ENCODE data around the gene MACROH2A2. TPM values are rescaled to one million over a fixed set of nuclear protein-coding genes. Genes with fewer than 3 reads are reported as not detected.
A peak's percentile ranks its signal among the peaks of the same experiment; 100 is the strongest.

Gene MACROH2A2
- total RNA-seq, 2 donors from 2014 or later: 177 to 187 TPM

GRCh38 chr10:70032667-70033289, 19.9 kb upstream of the MACROH2A2 start:
- peaks cover 24% of the 10 kb centered on the region for H3K4me1 Mint-ChIP-seq
- Histone ChIP-seq H3K4me3 (ENCODE audit: low read length) (no peak overlapping the region), H3K4me1 (ENCODE audit: control insufficient read depth, insufficient read depth, low read length) (peaks cover 2% of the 10 kb centered on the region), H3K27me3 (ENCODE audit: control insufficient read depth, insufficient read depth, low read length, poor library complexity, severe bottlenecking) (no peaks in the 10 kb centered on the region), H3K36me3 (ENCODE audit: control insufficient read depth, insufficient read depth, low read length) (no peaks in the 10 kb centered on the region), H3K9me3 (ENCODE audit: control insufficient read depth, low read length) (peaks cover 24% of the 10 kb centered on the region), H3K27ac (ENCODE audit: low read depth, low read length) (no peak overlapping the region), H3K9ac (ENCODE audit: extremely low read depth, low read length, poor library complexity, severe bottlenecking) (no peak overlapping the region)
- peaks cover 19% of the 10 kb centered on the region for H3K9me3 Mint-ChIP-seq
- peak overlapping the region; percentile 70 for H3K27ac Mint-ChIP-seq
- 59 to 100% methylated on average over 2 to 4 of the region's 5 CpGs for WGBS, 2 experiments (ENCODE audit: insufficient coverage in 1 of 2, insufficient read length in 1 of 2)
- peaks cover 2% of the 10 kb centered on the region for H3K36me3 Mint-ChIP-seq (ENCODE audit: low read depth)
- no peak for TF ChIP-seq CTCF (conservative IDR thresholded peaks at IDR 0.05)
- no peak for DNase-seq
- no peak overlapping the region for H3K4me3 Mint-ChIP-seq
- H3K27me3 Mint-ChIP-seq (ENCODE audit: insufficient read depth): peaks cover 3% of the 10 kb centered on the region

- no peak overlapping the region for H3K4me3 Mint-ChIP-seq
- peaks cover 30% of the 10 kb centered on the region for H3K9me3 Mint-ChIP-seq
- peaks cover 3% of the 10 kb centered on the region for H3K27me3 Mint-ChIP-seq (ENCODE audit: insufficient read depth)
- no peaks in the 10 kb centered on the region for H3K27me3 ChIP-seq (ENCODE audit: control insufficient read depth, insufficient read depth, low read length, poor library complexity, severe bottlenecking)
- H3K36me3 ChIP-seq (ENCODE audit: control insufficient read depth, insufficient read depth, low read length): no peaks in the 10 kb centered on the region
- H3K27ac ChIP-seq (ENCODE audit: low read depth, low read length): no peak overlapping the region
- DNase-seq: no peak
- no peak overlapping the region for H3K4me3 ChIP-seq (ENCODE audit: low read length)
- TF ChIP-seq CTCF (conservative IDR thresholded peaks at IDR 0.05): no peak
- H3K27ac Mint-ChIP-seq: no peak overlapping the region
- WGBS, 2 experiments (ENCODE audit: insufficient coverage in 1 of 2, insufficient read length in 1 of 2): 72 to 79% methylated on average over 4 of the region's 4 CpGs
- peaks cover 29% of the 10 kb centered on the region for H3K9me3 ChIP-seq (ENCODE audit: control insufficient read depth, low read length)
- no peak overlapping the region for H3K9ac ChIP-seq (ENCODE audit: extremely low read depth, low read length, poor library complexity, severe bottlenecking)
- H3K4me1 Mint-ChIP-seq: peaks cover 24% of the 10 kb centered on the region
- peaks cover 2% of the 10 kb centered on the region for H3K4me1 ChIP-seq (ENCODE audit: control insufficient read depth, insufficient read depth, low read length)
- peaks cover 2% of the 10 kb centered on the region for H3K36me3 Mint-ChIP-seq (ENCODE audit: low read depth)
Observed at GRCh38 chr10:70034232-70034631, 18.4 kb upstream of the MACROH2A2 start.

- Mint-ChIP-seq H3K4me3 (no peak overlapping the region), H3K36me3 (ENCODE audit: low read depth) (peaks cover 2% of the 10 kb centered on the region), H3K4me1 (peaks cover 24% of the 10 kb centered on the region), H3K9me3 (peaks cover 31% of the 10 kb centered on the region), H3K27ac (no peak overlapping the region), H3K27me3 (ENCODE audit: insufficient read depth) (no peaks in the 10 kb centered on the region)
- DNase-seq: no peak
- TF ChIP-seq CTCF (conservative IDR thresholded peaks at IDR 0.05): no peak
- Histone ChIP-seq H3K4me1 (ENCODE audit: control insufficient read depth, insufficient read depth, low read length) (peaks cover 2% of the 10 kb centered on the region), H3K27me3 (ENCODE audit: control insufficient read depth, insufficient read depth, low read length, poor library complexity, severe bottlenecking) (no peaks in the 10 kb centered on the region), H3K9ac (ENCODE audit: extremely low read depth, low read length, poor library complexity, severe bottlenecking) (no peak overlapping the region), H3K9me3 (ENCODE audit: control insufficient read depth, low read length) (peaks cover 27% of the 10 kb centered on the region), H3K4me3 (ENCODE audit: low read length) (no peak overlapping the region), H3K36me3 (ENCODE audit: control insufficient read depth, insufficient read depth, low read length) (no peaks in the 10 kb centered on the region), H3K27ac (ENCODE audit: low read depth, low read length) (no peak overlapping the region)
- WGBS, 2 experiments (ENCODE audit: insufficient coverage in 1 of 2, insufficient read length in 1 of 2): 92% methylated on average over 1 of the region's 1 CpG; no CpG with 5 or more reads in 1 of the 2 experiments
Observed at GRCh38 chr10:70035531-70035930, 17.1 kb upstream of the MACROH2A2 start.

All from endodermal cell (in vitro differentiated cells).